T1000 (cell line): ENCODE data around the gene LMBRD1.
"Not testable (repeated sequence)": the region's sequence is repeated elsewhere in the genome, so short reads cannot be mapped to it uniquely, and the experiment has no call there.

ENCODE experiments used
- DNase-seq: peaks from one replicate; lab custom pipeline; 2025; ENCODE audit warnings: mixed read lengths; lab: John Stamatoyannopoulos, UW

The LMBRD1 gene

DNA sequence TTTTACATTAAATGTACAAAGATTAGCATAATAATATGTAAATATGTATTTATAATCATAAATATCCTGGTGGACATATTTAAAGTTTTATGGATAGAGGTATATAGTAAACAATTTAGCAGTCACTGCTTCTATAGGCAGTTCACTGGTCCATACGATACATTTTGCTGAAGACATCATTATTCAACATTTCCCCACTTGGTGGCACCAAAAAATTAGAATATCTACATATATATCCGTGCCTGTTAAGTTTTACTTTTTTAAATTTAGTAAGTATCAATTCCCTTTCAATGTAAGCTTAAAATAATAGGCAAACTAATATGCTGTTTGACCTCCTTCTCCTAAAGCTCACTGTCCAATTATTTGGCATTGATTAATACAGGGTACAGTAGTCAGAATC, 64.2 kb downstream of the LMBRD1 start:
- no peak for DNase-seq

GRCh38 chr6:69732045-69732444, 64.8 kb downstream of the LMBRD1 start:
- DNase-seq: no peak

DNA sequence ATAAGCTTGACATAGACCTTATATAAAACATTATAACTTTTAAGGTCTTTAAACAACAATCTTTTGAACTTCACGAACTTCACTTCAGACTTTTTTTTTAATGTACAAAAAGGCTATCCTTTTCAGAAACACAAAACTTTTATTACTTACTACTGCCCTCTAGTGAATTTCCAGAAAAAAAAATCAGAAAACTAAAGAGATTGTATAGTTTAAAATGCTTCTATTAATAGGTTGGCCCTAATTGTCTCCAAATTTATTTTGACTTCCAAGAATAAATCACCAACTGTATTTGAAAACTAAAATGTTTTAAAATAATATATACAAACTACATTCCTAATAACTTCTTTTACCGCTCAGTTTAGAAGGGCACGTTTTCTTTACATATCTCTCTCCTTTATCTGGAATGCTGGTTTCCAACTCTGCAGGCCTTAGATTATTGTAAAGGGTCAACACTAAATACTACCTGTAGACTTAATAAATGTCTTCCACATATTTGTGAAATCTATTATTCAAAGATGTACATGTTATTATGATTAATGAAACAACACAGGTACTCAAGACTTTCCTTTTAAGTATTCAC, 66.8 kb downstream of the LMBRD1 start:
- DNase-seq: no peak

DNA sequence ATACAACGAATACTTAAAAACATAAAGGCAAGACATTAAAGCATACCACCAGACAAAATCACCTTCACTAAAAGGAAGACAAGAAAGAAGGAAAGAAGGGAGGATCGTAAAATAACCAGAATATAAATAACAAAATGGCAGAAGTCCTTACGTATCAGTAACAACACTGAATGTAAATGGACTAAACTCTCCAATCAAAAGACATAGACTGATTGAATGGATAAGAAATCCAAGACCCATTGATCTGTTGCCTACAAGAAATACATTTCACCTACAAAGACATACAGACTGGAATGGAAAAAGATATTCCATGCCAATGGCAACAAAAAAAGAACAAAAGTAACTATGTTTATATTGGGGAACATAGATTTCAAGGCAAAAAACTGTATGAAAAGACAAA, 74.1 kb downstream of the LMBRD1 start:
- DNase-seq: no peak

DNA sequence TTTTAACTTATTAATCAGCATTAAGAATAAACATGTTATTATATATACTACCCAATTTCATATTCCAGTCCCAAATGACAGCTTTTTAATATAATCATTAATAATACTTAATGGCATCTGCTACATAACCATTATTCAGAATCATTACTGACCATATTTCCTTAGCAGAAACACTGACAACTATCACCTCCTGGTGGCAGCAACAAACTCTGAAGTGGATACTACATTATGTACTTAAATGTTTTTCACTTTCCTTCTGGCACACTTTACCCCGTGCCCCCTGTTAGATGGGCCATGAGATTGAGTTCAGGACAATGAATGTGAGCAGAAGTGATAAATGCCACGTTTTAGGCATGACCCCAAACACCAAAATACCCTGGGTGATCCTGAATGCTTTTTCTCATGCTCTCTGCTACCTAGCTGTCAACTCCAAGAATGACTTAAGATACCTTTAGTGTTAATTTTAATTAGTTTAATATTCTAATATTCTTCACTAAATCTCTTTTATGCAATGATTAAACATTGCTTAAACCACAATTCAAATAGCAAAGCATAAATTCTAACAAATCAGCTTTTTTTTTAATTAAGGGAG, 77.1 kb downstream of the LMBRD1 start:
- no peak for DNase-seq

- DNase-seq: no peak
These were observed 90.1 kb downstream of the LMBRD1 start for GRCh38 chr6:69706724-69707123.

- DNase-seq: no peak
These were observed 90.9 kb downstream of the LMBRD1 start for GRCh38 chr6:69705954-69706353.

DNA sequence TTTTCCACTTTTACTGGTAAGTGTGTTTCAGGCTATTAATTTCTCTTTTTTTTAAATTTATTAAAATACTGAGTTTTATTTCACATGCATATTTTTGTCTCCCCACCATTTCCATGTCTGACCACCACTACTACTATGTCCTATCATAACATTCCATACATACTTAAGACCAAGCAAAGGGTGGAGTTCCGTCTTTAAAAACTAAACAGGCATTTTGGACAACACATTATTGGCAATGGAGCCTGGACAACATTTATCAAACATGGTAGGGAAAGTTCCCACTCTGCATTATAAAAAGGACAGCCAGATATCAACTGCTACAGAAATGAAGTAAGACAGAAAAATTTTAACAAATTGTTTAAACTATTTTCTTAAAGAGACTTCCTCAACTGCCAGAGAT, 91.9 kb downstream of the LMBRD1 start:
- DNase-seq: no peak

DNA sequence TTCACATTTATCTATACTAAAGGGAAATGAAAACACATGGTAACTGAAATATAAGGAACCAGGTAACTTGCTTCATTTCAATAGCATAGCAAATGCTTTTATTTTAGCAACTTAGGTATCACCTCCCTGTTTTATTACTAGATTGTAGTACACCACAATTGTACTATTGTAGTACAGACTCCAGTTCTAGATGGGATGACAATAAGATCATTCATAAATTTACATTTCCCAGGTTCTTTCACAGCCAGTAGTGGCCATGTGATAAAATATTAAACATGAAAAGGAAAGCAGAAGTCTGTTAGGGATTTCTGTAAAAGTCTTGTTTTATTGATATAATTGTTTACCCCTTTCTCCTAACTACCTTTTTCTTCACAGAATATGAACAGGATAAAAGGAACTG, 97.2 kb downstream of the LMBRD1 start:
- DNase-seq: no peak

- no peak for DNase-seq
These were observed 100.5 kb downstream of the LMBRD1 start for GRCh38 chr6:69696273-69696672.

DNA sequence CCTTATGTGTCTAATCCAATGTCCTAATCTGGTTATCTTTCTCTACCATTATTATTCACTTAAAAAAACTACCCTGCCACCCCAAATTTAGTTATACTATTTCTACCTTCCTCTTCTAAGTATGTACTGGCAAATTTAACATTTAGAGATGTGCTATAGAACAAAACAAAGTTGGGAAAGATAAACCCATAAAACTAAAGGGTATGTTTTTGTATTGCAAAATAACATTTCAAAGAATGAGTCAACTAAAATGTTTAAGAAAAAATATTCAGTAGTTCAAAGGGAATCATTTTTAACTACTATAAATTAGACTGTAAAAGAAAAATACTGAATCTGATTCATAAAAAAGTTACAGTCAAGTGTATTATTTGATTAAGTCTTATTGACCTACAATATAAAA, 103.0 kb downstream of the LMBRD1 start:
- DNase-seq: no peak

GRCh38 chr6:69690986-69691385, 105.8 kb downstream of the LMBRD1 start:
- no peak for DNase-seq

DNA sequence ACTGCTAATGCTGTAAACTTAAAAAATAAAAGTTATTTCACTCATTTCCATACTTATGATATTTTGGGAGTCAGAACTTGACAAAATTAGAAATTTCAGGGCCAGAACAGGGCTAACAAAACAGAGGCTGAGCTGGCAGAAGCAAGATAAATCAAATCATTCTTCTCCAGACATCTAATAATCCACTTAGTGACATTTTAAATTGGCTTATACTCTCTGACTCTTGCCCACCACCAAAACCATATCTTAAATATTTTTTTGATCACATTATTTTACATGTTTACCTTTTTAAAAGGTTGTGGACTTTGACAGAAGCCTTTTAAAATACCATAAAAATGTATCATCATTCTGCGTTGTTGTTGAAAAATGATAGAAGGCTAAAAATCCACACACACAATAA, 116.5 kb downstream of the LMBRD1 start:
- DNase-seq: no peak

GRCh38 chr6:69673298-69673697, 123.5 kb downstream of the LMBRD1 start:
- DNase-seq: no peak

- DNase-seq: no peak
These were observed 127.9 kb downstream of the LMBRD1 start for GRCh38 chr6:69668916-69669315.

GRCh38 chr6:69666779-69667178, 130.0 kb downstream of the LMBRD1 start:
- DNase-seq: not testable (repeated sequence)

DNA sequence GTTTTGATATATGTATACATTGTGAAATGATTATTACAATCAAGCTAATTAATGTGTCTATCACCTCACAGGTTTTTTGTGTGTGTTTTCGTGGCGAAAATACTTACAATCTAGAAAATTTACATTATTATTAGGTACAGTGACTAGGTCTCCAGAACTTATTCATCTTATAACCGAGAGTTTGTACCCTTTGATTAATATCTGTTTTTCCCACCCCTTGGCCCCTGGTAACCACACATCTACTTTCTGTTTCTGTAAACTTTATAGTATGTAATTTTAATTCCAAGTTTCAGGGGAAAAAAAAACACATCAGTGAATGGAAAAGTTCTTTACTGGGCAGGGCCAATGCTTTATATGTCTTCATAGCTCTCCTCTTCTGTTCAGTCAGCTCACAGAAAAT, 131.4 kb downstream of the LMBRD1 start:
- DNase-seq: no peak

GRCh38 chr6:69664551-69664950, 132.3 kb downstream of the LMBRD1 start:
- DNase-seq: no peak

DNA sequence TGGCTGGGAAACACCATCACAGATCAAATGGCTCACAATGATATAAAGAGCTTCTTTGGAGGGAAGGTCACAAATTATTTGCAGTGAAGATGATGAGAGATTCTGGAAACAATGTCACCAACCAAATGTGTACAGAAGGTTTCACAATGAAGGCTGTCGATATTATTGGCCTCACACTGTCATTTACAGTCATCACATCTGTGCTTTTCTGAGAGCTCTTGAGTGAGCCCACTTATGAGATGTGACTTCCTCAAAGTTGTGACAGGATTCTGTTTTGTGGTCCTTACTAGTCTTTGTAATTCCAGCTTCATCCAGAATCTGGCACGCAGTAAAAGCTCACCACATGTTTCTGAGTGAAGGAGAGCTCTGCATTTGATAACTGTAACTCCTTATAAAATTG, 133.6 kb downstream of the LMBRD1 start:
- no peak for DNase-seq

DNA sequence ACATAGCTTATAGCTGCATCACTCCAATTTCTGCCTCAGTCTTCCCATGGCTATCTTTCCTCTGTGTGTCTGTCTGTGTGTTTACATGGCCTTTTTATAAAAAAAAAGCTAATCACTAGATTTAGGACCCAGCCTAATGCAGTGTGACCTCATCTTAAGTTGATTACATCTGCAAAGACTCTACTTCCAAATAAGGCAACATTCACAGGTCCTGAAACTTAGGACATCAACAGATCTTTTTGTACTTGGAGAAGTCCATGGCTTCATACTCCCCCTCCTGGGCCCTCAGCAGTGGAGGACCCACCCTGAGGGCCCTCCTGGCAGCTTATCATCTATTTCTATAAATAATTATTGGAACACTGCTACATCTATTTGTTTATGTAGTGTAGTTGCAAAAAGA, 146.1 kb downstream of the LMBRD1 start:
- DNase-seq: no peak

- no peak for DNase-seq
These were observed 149.1 kb downstream of the LMBRD1 start for GRCh38 chr6:69647726-69648125.

DNA sequence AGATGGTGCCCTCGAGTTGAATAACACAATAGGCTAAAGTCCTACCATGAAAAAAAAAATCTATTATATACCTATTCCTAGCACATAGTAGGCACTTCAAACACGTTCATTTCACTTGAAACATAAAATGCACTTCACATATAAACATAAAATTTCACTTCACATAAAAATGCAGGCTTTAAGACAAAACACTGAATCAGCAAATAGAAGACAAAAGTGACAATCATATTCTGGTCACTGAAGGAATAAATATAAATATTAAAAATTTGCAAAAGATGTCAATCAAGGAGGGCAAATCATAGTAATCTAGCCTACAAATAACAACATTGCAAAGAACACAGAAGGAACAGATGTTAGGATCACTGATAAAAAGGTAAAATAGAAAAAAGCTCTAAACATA, 153.1 kb downstream of the LMBRD1 start:
- no peak for DNase-seq

DNA sequence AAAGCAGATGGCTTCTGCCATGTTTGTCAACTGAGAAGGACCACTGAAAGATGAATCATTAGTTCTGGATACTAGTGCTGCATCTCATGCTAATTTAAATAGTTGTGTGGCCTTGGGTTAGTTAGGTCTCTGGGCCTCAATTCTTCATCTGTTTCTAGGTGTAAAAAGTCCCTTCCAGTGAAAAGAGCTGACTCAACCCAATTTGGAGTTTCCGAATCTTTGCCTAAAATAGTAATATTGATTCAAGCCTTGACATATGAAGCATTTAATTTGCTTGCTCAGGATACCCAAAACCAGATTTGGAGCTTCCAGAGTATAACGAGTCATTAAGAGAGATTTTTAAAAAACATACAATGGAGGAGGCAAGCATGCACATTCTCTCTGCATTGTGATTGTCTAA, 163.9 kb downstream of the LMBRD1 start:
- DNase-seq: no peak

GRCh38 chr6:69631552-69632346, 165.1 kb downstream of the LMBRD1 start:
- DNase-seq: no peak
